Activated naive CD8-positive, alpha-beta T cell treated with anti-CD3 and anti-CD28 coated beads, Interleukin-2, amount 50 U/mL, for 16 hours (primary cell): ENCODE results near the gene CPT2.

Source experiments
- DNase-seq: peaks from one replicate; pipeline ENCODE4 v3.0.0-alpha.2; 2020; ENCODE audit warnings: low read depth, low spot score

CPT2 gene

DNA sequence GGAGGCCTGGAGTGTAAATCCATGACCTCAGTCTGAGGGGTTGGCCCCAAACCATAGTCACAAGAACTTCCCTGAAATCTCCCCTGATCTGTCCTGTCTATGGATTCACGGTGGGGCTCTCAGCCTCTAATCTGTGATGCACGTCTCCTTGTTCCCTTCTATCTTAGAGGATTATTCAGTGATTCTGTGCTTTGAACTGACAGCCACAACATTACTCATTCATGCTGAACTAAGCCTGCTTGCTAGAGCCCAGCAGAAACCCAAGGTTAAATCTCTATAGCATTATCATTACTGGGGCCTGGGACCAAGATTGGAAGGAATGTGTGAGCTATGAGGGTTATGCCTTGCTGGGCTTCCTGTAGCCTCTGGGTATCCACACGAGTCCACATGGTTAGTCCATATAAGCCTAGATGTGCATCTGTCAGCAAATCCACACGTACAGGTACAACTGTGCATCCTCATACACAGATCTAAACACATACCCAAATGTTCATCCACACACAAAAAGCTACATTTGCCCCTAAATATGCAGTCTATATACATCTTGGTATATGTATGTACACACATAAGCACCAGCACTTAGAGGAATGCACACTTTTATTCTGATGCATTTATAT is 64.1 kb downstream of the CPT2 start:
- DNase-seq = no peak

DNA sequence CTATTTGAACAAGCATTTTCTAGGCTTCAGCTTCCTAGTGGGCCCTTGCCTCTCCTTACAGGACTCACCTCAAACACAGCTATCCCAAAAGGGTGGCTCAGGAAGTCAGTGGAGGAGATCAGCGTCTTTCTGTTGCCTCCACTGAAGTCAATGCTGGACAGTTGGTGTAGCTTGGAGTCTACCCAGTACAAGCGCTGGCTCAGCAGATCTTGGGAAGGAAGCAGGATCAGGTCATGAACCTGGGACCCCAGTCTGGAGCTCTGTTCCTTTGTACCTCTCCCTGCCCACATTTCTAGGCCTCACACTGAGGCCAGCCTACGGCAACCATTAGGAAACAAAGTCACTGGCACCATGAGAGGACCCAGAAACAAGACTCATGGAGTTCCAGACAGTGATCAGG is 65.4 kb downstream of the CPT2 start:
- no peak for DNase-seq
